ENCODE data around the gene NAB2.
"Not testable (repeated sequence)": the region's sequence is repeated elsewhere in the genome, so short reads cannot be mapped to it uniquely, and the experiment has no call there.

DNA sequence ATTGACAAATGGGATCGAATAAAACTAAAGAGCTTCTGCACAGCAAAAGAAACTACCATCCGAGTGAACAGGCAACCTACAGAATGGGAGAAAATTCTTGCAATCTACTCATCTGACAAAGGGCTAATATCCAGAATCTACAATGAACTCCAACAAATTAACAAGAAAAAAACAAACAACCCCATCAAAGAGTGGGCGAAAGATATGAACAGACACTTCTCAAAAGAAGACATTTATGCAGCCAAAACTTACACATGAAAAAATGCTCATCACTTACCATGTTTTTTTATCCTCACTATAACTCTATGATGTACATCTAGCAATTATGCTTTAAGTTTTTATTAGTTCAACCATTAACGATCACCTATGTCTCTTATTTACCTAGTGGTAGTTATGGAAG lies 35.0 kb upstream of the NAB2 start:
- TF ChIP-seq HDGF (IDR thresholded peaks at IDR 0.05; ENCODE audit: borderline replicate concordance); LEF1 (IDR thresholded peaks at IDR 0.05; ENCODE audit: borderline replicate concordance); SUZ12 (IDR thresholded peaks at IDR 0.05); SP1 (IDR thresholded peaks at IDR 0.05); FOXM1 (IDR thresholded peaks at IDR 0.05; ENCODE audit: borderline replicate concordance); NFRKB (IDR thresholded peaks at IDR 0.05); FOXK2 (IDR thresholded peaks at IDR 0.05); ELF4 (IDR thresholded peaks at IDR 0.05); ZNF384 (IDR thresholded peaks at IDR 0.05); L3MBTL2 (conservative IDR thresholded peaks at IDR 0.05); TARDBP (IDR thresholded peaks at IDR 0.05): not testable (repeated sequence)
